NB4 (cell line): ENCODE results near the gene SALL3.

Source experiments
- CTCF ChIP-seq: IDR thresholded peaks from one replicate; pipeline ENCODE4 v1.5.1; 2012; ENCODE audit warnings: low read depth, low read length
- MAX ChIP-seq: IDR thresholded peaks from 2 replicates; pipeline ENCODE4 v1.6.1; 2011; ENCODE audit warnings: low read depth, low read length
- MYC ChIP-seq: IDR thresholded peaks from 2 replicates; pipeline ENCODE4 v1.6.1; 2011; ENCODE audit warnings: low read depth, low read length
- POLR2A ChIP-seq: IDR thresholded peaks from 2 replicates; pipeline ENCODE4 v1.6.1; 2011; ENCODE audit warnings: mild to moderate bottlenecking; ENCODE audit not compliant: insufficient read length; ENCODE audit errors: extremely low read depth

- no peak for TF ChIP-seq CTCF
- TF ChIP-seq POLR2A, result no peak
- no peak for TF ChIP-seq MYC
- TF ChIP-seq MAX, result no peak
These were observed 68.1 kb downstream of the SALL3 start for GRCh38 chr18:79047556-79048244.
